CD4-positive, alpha-beta T cell treated with Interleukin-15 for 4 hours (primary cell): ENCODE measurements around the gene OR4E1.
"Not testable (repeated sequence)": the region's sequence is repeated elsewhere in the genome, so short reads cannot be mapped to it uniquely, and the experiment has no call there.

Experiments used
- DNase-seq: peaks from one replicate; pipeline ENCODE4 v3.0.0-alpha.2; 2020; ENCODE audit warnings: low spot score

Gene OR4E1

GRCh38 chr14:21673718-21674117, at the start of gene OR4E1:
OR4E1 (minus strand) TSS chr14:21673818; CDS start chr14:21670935, 2,883 bp downstream.
- DNase-seq = no peak

- DNase-seq = no peak
Observed at GRCh38 chr14:21721504-21721903, 47.9 kb upstream of the OR4E1 start.

- no peak for DNase-seq
Observed at GRCh38 chr14:21719841-21720240, 46.2 kb upstream of the OR4E1 start.

GRCh38 chr14:21714318-21714929, 40.8 kb upstream of the OR4E1 start:
- no peak for DNase-seq

- DNase-seq = peak; percentile 28
Observed at GRCh38 chr14:21712036-21712435, 38.4 kb upstream of the OR4E1 start.

- peak; percentile 38 for DNase-seq
Observed at GRCh38 chr14:21711360-21711961, 37.8 kb upstream of the OR4E1 start.

GRCh38 chr14:21704338-21704737, 30.7 kb upstream of the OR4E1 start:
- DNase-seq = no peak

GRCh38 chr14:21703357-21704326, 30.0 kb upstream of the OR4E1 start:
- peak; percentile 36 for DNase-seq

- no peak for DNase-seq
Observed at GRCh38 chr14:21702316-21702715, 28.7 kb upstream of the OR4E1 start.

GRCh38 chr14:21699551-21699950, 25.9 kb upstream of the OR4E1 start:
- no peak for DNase-seq

- not testable (repeated sequence) for DNase-seq
Observed at GRCh38 chr14:21698538-21698937, 24.9 kb upstream of the OR4E1 start.

- not testable (repeated sequence) for DNase-seq
Observed at GRCh38 chr14:21697662-21698061, 24.0 kb upstream of the OR4E1 start.

- DNase-seq = no peak
Observed at GRCh38 chr14:21694425-21694824, 20.8 kb upstream of the OR4E1 start.

GRCh38 chr14:21686468-21686867, 12.8 kb upstream of the OR4E1 start:
- DNase-seq = no peak

GRCh38 chr14:21680072-21680471, 6.5 kb upstream of the OR4E1 start:
- no peak for DNase-seq

GRCh38 chr14:21675566-21675965, 1.9 kb upstream of the OR4E1 start:
- DNase-seq = no peak

GRCh38 chr14:21672116-21672515, 1.5 kb downstream of the OR4E1 start:
- no peak for DNase-seq

- DNase-seq = no peak
Observed at GRCh38 chr14:21671371-21671770, 2.2 kb downstream of the OR4E1 start.

GRCh38 chr14:21669284-21669683, 4.3 kb downstream of the OR4E1 start:
- DNase-seq = no peak

- DNase-seq = no peak
Observed at GRCh38 chr14:21668377-21668776, 5.2 kb downstream of the OR4E1 start.

GRCh38 chr14:21656980-21657379, 16.6 kb downstream of the OR4E1 start:
- DNase-seq = no peak

GRCh38 chr14:21654215-21654614, 19.4 kb downstream of the OR4E1 start:
- DNase-seq = no peak

GRCh38 chr14:21653331-21653885, 20.2 kb downstream of the OR4E1 start, which contains the start of gene OR4E2:
OR4E2 (plus strand) TSS chr14:21653835; CDS start chr14:21665083, 11,248 bp downstream.
- DNase-seq = no peak
